Skeletal muscle cell (primary cell): Measurements from ENCODE around the gene PDHX.
"Not testable (repeated sequence)": the region's sequence is repeated elsewhere in the genome, so short reads cannot be mapped to it uniquely, and the experiment has no call there.

Source experiments
- DNase-seq: peaks from one replicate; pipeline ENCODE4 v3.0.0-alpha.2; 2010; ENCODE audit warnings: low read depth
- H3K4me3 ChIP-seq: 2 replicates; pipeline ENCODE4 v1.5.1; 2011; ENCODE audit warnings: low read depth, mild to moderate bottlenecking, control low read depth, low read length, moderate library complexity

The PDHX gene

GRCh38 chr11:34916015-34916842, at the start of gene PDHX, which contains the start of gene APIP:
TSS of gene PDHX (plus strand) at chr11:34916618. CDS start at chr11:34916656, 38 bp downstream.
TSS of gene APIP (minus strand) at chr11:34916379. CDS start at chr11:34916284, 95 bp downstream.
- DNase-seq = peak; percentile 96
- peak within 1 kb of the TSS; percentile 93 for H3K4me3 ChIP-seq

- no peak for DNase-seq
- no peak overlapping the region for H3K4me3 ChIP-seq
Measured at GRCh38 chr11:34869425-34869824, 47.0 kb upstream of the PDHX start.

GRCh38 chr11:34870548-34871196, 45.7 kb upstream of the PDHX start:
- no peak overlapping the region for H3K4me3 ChIP-seq
- DNase-seq = no peak

GRCh38 chr11:34874202-34874601, 42.2 kb upstream of the PDHX start:
- H3K4me3 ChIP-seq = no peak overlapping the region

GRCh38 chr11:34877375-34877975, 38.9 kb upstream of the PDHX start:
- DNase-seq = no peak
- H3K4me3 ChIP-seq = no peak overlapping the region

More at GRCh38 chr11:34874202-34874601, 42.2 kb upstream of the PDHX start:
- no peak for DNase-seq

- no peak for DNase-seq
- no peak overlapping the region for H3K4me3 ChIP-seq
Measured at GRCh38 chr11:34881900-34882299, 34.5 kb upstream of the PDHX start.

GRCh38 chr11:34886609-34887008, 29.8 kb upstream of the PDHX start:
- no peak for DNase-seq
- no peak overlapping the region for H3K4me3 ChIP-seq

GRCh38 chr11:34887260-34887659, 29.2 kb upstream of the PDHX start:
- no peak for DNase-seq
- no peak overlapping the region for H3K4me3 ChIP-seq

- no peak for DNase-seq
Measured at GRCh38 chr11:34890089-34890488, 26.3 kb upstream of the PDHX start.

GRCh38 chr11:34890812-34891211, 25.6 kb upstream of the PDHX start:
- no peak overlapping the region for H3K4me3 ChIP-seq
- DNase-seq = no peak

More at GRCh38 chr11:34890089-34890488, 26.3 kb upstream of the PDHX start:
- no peak overlapping the region for H3K4me3 ChIP-seq

GRCh38 chr11:34891611-34892010, 24.8 kb upstream of the PDHX start:
- no peak for DNase-seq
- no peak overlapping the region for H3K4me3 ChIP-seq

GRCh38 chr11:34893416-34893815, 23.0 kb upstream of the PDHX start:
- no peak overlapping the region for H3K4me3 ChIP-seq
- DNase-seq = no peak

- DNase-seq, H3K4me3 ChIP-seq: not testable (repeated sequence)
Measured at GRCh38 chr11:34896191-34896590, 20.2 kb upstream of the PDHX start.

GRCh38 chr11:34897171-34897870, 19.1 kb upstream of the PDHX start:
- H3K4me3 ChIP-seq = no peak overlapping the region
- no peak for DNase-seq

- no peak for DNase-seq
- no peak overlapping the region for H3K4me3 ChIP-seq
Measured at GRCh38 chr11:34898474-34898873, 17.9 kb upstream of the PDHX start.

GRCh38 chr11:34899633-34900016, 16.8 kb upstream of the PDHX start:
- H3K4me3 ChIP-seq = no peak overlapping the region
- DNase-seq = no peak

GRCh38 chr11:34904421-34904955, 11.9 kb upstream of the PDHX start:
- no peak for DNase-seq
- no peak overlapping the region for H3K4me3 ChIP-seq

GRCh38 chr11:34905666-34906065, 10.8 kb upstream of the PDHX start:
- no peak for DNase-seq
- H3K4me3 ChIP-seq = no peak overlapping the region

GRCh38 chr11:34907934-34908593, 8.4 kb upstream of the PDHX start:
- no peak overlapping the region for H3K4me3 ChIP-seq
- no peak for DNase-seq
